Heart left ventricle (tissue), 16 donors: ENCODE measurements around the gene MISP. TPM values are rescaled to one million over a fixed set of nuclear protein-coding genes. Genes with fewer than 3 reads are reported as not detected.

ENCODE experiments used
- ATAC-seq, 4 donors: fragments of 200-7000 bp; cut with Tn5 transposase; one replicate each; pipeline ENCODE4 v1.9.1; 2020 to 2022; ENCODE audit warnings: moderate library complexity in 4 of 4, mild to moderate bottlenecking in 3 of 4, moderate number of reproducible peaks in 1 of 4
- DNase-seq, 5 donors: peaks; one replicate each; pipeline ENCODE4 v3.0.0-alpha.2; 2020
- H3K27ac ChIP-seq, 12 donors: fragments of 200-600 bp; sonication (generic) in 4 of 12; one replicate each; pipeline versions ENCODE4 v1.5.0 to v1.8.0; 2016 to 2022; ENCODE audit warnings: mild to moderate bottlenecking in 2 of 12
- H3K27me3 ChIP-seq, 9 donors: fragments of 200-600 bp; sonication (generic) in 2 of 9; one replicate each; pipeline versions ENCODE4 v1.5.1 to v1.8.0; 2016 to 2022; ENCODE audit warnings: mild to moderate bottlenecking in 3 of 9
- H3K36me3 ChIP-seq, 9 donors: fragments of 200-600 bp; sonication (generic) in 2 of 9; one replicate each; pipeline versions ENCODE4 v1.5.0 to v1.8.0; 2018 to 2022; ENCODE audit warnings: mild to moderate bottlenecking in 2 of 9
- H3K4me1 ChIP-seq, 12 donors: fragments of 200-600 bp; sonication (generic) in 4 of 12; one replicate each; pipeline versions ENCODE4 v1.5.0 to v1.8.0; 2016 to 2022; ENCODE audit warnings: mild to moderate bottlenecking in 3 of 12
- H3K4me3 ChIP-seq, 12 donors: fragments of 200-600 bp; sonication (generic) in 4 of 12; one replicate each; pipeline versions ENCODE4 v1.5.0 to v1.8.0; 2017 to 2022; ENCODE audit warnings: mild to moderate bottlenecking in 9 of 12, moderate library complexity in 4 of 12
- H3K9me3 ChIP-seq, 12 donors: fragments of 200-600 bp; sonication (generic) in 4 of 12; one replicate each; pipeline versions ENCODE4 v1.5.0 to v1.8.0; 2016 to 2022; ENCODE audit warnings: mild to moderate bottlenecking in 1 of 12
- POLR2A ChIP-seq, 2 donors: fragments of 450-650 bp; IDR thresholded peaks; one replicate each; pipeline ENCODE4 v1.6.1; 2017; ENCODE audit warnings: antibody characterized with exemption in 2 of 2, mild to moderate bottlenecking in 2 of 2, moderate library complexity in 2 of 2
- WGBS, 4 donors: extraction: QIAGEN DNeasy Blood & Tissue Kit in 2 of 4; methylation state at CpG; one replicate each; pipeline versions ENCODE4 v1.1.5 to v1.1.7; 2013 to 2018; 5-methylcytosine and 5-hydroxymethylcytosine counted together
- intact Hi-C, 10 donors: fragments of 100-400 bp; cut with DNase I; formaldehyde crosslinking; loops; one replicate each; pipeline versions ENCODE4 v1.11.1 to v1.14.2; 2022
- polyA plus RNA-seq, 2 donors: library from polyadenylated mRNA; stranded (reverse); fragments of 200-250 nt; gene quantifications; one replicate each; pipeline ENCODE4 v1.2.3, GENCODE V29; 2013
- total RNA-seq, 9 donors: library from RNA; depleted of rRNA in 2 of 9; stranded (reverse); fragments of >200 nt in 2 of 9; fragmentation: NEBNext Ultra II Directional in 3 of 9; extraction: Animal tissue kit (Norgen Biotek cat#: 25700) in 3 of 9; gene quantifications; one replicate each; pipeline versions ENCODE4 v1.1.0 to v1.2.4, GENCODE V29; 2016 to 2023
- TF ChIP-seq, protein P1 (sequence below), 12 donors: fragments of 200-600 bp; sonication (generic) in 4 of 12; IDR thresholded peaks; one replicate each; pipeline versions ENCODE4 v1.5.0 to v1.8.0; 2018 to 2022; ENCODE audit warnings: antibody characterized with exemption in 12 of 12, mild to moderate bottlenecking in 5 of 12
- donor health status: ischemic (EF 13 %, LVEDD 7.1; RV severe dilation, severe dysfunction).
- donor health status: healthy with polysubstance abuse.
- donor health status: DM: no; HTN: yes; CAD: no.
- donor health status: DM: no; HTN: no; CAD: no.
- donor health status: ischemic (EF 25% LVEDD 6.9; RV normal size, moderate dysfunction).
- donor health status: ischemic (EF 25% LVEDD 5.7; RV mildly dilated, moderate dysfunction).
- donor health status: healthy.
- donor health status: DM: yes; HTN: yes; CAD: no.
- donor health status: ischemic (EF 35%, LVEDD 5.7; RV mildly dilated, moderate dysfunction).
- donor health status: nonischemic (EF 11% LVEDD 7.7; RV severe dilation, severe dysfunction).
- donor health status: DM: yes; HTN: yes; CAD: no.
- donor health status: PGD.
- donor health status: ischemic (EF 29% LVEDD 5.4; RV normal size, mild dysfunction).
- donor health status: nonischemic (EF 23%, LVEDD 6.1; RV moderate dilation, normal function).

Gene MISP
- total and polyA plus RNA-seq, 11 donors: 0.06 to 1.1 TPM; not detected in 9

DNA sequence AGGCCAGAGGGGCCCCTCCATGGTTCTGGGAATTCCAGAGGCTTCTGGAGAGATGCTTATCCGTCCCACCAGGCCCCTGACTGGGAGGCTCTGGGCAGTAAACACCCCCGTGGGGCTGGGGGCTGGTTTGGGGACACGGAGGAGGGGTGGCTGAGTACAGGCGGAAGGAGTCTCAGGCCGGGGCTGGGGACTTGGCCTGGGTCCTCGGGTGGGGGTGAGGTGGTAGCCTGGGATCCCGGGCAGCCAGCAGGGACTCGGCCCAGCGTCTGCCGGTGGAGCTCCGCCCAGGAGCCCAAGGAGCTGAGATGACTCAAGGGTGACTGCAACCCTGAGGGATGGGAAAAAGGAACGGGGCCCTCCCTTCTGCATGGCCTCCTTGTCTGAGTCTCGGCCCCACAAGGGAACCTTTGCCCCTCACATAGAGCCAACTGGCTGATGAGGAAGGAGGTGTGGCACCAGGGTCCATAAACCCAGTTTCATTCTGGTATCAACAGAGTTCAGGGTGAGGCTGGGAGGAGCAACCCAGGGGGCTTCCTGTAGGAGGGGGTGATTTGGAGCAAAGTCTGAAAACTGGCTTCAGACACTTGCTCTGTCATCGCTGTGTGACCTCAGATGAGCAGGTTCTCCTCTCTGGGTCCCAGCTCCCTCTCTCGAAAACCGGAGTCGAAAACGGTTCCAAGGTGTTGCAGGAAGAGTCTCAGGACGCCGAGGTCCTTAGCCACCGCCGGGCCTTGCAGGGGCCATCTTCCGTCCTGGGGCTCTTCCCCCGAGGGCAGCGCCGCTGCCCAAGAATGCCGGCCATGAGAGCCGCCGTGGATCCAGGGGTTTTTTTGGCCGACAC is 809 bp downstream of the MISP start:
- Histone ChIP-seq H3K27ac (no peak overlapping the region), H3K4me3 (no peak overlapping the region), H3K27me3 (peaks cover 0 to 17% (median 0%) of the 10 kb centered on the region in 9 donors), H3K36me3 (peaks cover 0 to 13% (median 0%) of the 10 kb centered on the region in 9 donors), H3K4me1 (no peaks in the 10 kb centered on the region), H3K9me3 (peaks cover 0 to 11% (median 8%) of the 10 kb centered on the region in 12 donors)
- intact Hi-C loops: no loop called here
- ATAC-seq (peak in 2 of 4 donors; percentile 19 to 55), DNase-seq (peak in 1 of 5 donors; percentile 58)
- 65 to 84% (median 76%) methylated on average over 16 to 30 of the region's 30 CpGs for WGBS, 4 donors
- TF ChIP-seq, protein P1, sequence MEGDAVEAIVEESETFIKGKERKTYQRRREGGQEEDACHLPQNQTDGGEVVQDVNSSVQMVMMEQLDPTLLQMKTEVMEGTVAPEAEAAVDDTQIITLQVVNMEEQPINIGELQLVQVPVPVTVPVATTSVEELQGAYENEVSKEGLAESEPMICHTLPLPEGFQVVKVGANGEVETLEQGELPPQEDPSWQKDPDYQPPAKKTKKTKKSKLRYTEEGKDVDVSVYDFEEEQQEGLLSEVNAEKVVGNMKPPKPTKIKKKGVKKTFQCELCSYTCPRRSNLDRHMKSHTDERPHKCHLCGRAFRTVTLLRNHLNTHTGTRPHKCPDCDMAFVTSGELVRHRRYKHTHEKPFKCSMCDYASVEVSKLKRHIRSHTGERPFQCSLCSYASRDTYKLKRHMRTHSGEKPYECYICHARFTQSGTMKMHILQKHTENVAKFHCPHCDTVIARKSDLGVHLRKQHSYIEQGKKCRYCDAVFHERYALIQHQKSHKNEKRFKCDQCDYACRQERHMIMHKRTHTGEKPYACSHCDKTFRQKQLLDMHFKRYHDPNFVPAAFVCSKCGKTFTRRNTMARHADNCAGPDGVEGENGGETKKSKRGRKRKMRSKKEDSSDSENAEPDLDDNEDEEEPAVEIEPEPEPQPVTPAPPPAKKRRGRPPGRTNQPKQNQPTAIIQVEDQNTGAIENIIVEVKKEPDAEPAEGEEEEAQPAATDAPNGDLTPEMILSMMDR (IDR thresholded peaks at IDR 0.05): no peak
- no peak for TF ChIP-seq POLR2A (IDR thresholded peaks at IDR 0.05)

GRCh38 chr19:752652-753517 is 2.0 kb downstream of the MISP start:
- Histone ChIP-seq H3K9me3 (peaks cover 0 to 3% (median under 1%) of the 10 kb centered on the region in 12 donors), H3K27ac (peak overlapping the region in 4 of 12 donors; percentile 24 to 43 (median 36)), H3K36me3 (peaks cover 0 to 2% (median 0%) of the 10 kb centered on the region in 9 donors), H3K27me3 (peaks cover 0 to 17% (median 0%) of the 10 kb centered on the region in 9 donors), H3K4me1 (no peaks in the 10 kb centered on the region), H3K4me3 (no peak overlapping the region)
- 50 to 56% (median 53%) methylated on average over 33 to 39 of the region's 39 CpGs for WGBS, 4 donors
- peak in 2 of 5 donors; percentile 57 to 63 for DNase-seq
- peak in 3 of 4 donors; percentile 20 to 57 (median 49) for ATAC-seq
- intact Hi-C loops: no loop called here
- TF ChIP-seq, protein P1 (IDR thresholded peaks at IDR 0.05): no peak
- no peak for TF ChIP-seq POLR2A (IDR thresholded peaks at IDR 0.05)

- Histone ChIP-seq H3K4me1 (no peaks in the 10 kb centered on the region), H3K4me3 (no peak overlapping the region), H3K9me3 (peaks cover 0 to 15% (median 9%) of the 10 kb centered on the region in 12 donors), H3K27ac (no peak overlapping the region), H3K36me3 (no peaks in the 10 kb centered on the region), H3K27me3 (peaks cover 0 to 17% (median 0%) of the 10 kb centered on the region in 9 donors)
- TF ChIP-seq, protein P1 (IDR thresholded peaks at IDR 0.05): no peak
- TF ChIP-seq POLR2A (IDR thresholded peaks at IDR 0.05): no peak
- 87 to 91% (median 88%) methylated on average over 9 of the region's 9 CpGs for WGBS, 4 donors
- intact Hi-C loops: no loop called here
- ATAC-seq: no peak
- DNase-seq: no peak
Measured at GRCh38 chr19:754530-754929, 3.6 kb downstream of the MISP start.
